HG03520 (cell line): ENCODE results near the gene LTBP1.

ENCODE experiments used
- ATAC-seq: cut with Tn5 transposase; IDR thresholded peaks from one replicate; pipeline ENCODE4 v1.9.1; 2021; ENCODE audit warnings: mild to moderate bottlenecking, moderate library complexity; ENCODE audit not compliant: unreplicated experiment

Gene LTBP1

DNA sequence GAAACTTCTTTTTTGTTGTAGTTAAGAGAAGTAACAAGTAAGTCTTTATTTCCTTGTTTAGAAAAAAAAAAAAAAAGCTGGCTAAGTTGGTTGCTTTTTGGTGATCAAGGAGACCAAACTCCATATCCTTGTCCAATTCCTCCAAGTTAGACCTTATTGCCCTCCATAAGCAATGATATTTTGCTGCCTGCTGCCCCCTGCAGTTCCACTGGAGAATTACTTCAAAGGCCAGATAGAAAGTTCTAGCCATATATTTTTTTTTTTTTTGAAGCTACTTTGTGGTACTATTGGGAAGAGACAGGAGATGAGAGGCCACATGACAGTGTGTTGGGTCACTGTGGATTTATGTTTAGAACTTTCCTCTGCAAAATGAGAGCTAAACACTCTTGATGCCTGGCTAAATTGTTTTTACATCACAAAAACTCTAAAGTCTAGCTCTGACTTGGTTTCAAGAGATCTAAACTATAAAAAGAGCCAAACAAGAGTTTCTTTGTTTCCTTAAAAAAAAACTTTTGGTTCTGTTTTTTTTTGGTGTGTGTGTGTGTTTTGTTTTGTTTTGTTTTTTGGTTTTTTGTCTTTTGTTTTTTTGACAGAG lies 449.0 kb downstream of the LTBP1 start:
- no peak for ATAC-seq

DNA sequence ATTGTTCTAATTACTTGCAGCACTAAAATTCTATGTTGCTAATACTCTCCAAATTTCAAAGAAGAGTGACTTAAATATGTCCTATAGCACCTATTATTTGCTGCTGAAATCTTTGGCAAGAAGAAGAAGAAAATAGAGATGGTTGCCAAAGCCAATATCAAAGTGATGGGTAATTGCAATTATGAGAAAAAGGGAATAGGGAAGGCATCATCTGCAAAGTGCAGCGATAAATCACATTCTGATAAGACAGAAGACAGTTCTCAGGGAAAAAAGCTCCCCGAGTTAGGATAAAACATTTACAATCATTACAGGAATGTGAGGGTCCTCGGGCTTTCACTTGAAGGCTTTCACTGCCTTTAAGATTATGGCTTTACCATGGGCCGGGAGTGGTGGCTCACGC lies 457.6 kb downstream of the LTBP1 start:
- ATAC-seq: no peak

DNA sequence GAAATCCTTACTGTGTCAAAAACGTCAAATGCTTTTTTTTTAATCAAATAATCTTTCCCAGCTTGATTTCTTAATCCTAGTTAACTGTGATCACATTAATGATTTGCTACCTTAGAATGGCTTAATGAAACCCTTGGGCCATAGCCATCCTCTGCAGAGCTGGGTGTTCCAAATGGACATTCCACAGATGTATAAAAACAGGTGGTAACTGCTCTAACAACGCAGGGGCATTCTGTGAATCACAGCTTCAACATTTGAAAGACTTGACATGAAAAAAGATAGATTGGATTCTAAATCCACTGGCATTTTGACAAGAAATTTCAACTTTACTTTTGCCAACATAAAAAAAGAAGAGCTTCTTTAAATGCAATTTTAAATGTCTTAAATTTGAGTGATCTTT lies 459.9 kb downstream of the LTBP1 start:
- ATAC-seq: no peak

DNA sequence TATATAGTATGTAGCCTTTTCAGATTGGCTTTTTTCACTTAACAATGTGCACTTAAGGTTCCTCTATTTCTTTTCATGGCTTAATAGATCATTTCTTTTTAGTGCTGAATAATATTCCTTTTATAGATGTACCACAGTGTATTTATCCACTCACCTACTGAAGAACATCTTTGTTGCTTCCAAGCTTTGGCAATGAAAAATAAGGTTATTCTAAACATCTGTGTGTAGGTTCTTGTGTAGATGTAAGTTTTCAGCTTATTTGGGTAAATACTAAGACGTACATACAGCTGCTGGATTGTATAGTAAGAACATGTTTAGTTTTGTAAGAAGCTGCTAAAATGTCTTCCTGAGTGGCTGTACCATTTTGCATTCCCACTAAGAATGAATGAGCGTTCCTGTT lies 461.4 kb downstream of the LTBP1 start:
- no peak for ATAC-seq

DNA sequence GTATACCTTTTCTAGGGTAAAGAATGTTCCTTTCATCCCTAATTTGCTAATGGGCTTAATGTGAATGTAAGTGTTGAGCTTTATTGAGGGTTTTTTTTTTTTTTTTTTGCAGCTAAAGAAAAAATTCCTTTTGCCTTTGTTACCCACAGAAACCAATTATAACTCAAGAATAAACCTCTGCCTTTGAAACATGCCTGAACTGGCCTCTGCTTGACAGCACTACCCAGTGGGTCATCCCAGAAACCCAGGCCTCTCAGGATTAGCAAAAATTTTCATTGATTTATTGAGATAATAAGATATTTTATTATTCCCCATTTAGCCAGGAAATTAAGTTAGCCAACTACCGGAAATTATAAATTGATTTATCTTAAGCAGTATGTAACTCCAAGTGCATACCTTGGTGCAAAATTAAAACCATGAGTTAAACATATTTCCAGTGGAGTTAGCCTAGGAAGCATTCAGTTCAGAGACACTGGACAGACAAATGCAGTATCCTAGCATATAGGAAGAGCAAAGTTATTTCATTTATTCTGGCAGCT lies 462.7 kb downstream of the LTBP1 start:
- no peak for ATAC-seq

DNA sequence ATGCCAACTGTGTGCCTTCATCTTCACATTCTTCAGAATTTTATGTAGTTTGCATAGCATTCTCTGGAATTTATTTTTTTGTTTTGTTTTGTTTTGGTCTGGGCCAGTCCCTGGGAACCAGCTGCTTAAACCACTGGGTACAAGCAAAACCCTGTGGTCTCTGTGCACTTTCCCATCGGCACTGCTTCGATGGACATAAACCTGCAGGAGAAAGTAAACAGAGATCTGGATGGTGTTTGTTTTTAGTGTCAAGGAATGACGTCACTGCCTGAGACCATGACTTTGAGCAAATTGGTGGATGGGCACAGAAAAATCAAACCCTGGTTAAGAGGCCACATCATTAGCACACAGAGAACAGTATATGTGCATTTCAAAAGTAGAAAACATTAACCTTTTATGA lies 465.0 kb downstream of the LTBP1 start:
- ATAC-seq: no peak

DNA sequence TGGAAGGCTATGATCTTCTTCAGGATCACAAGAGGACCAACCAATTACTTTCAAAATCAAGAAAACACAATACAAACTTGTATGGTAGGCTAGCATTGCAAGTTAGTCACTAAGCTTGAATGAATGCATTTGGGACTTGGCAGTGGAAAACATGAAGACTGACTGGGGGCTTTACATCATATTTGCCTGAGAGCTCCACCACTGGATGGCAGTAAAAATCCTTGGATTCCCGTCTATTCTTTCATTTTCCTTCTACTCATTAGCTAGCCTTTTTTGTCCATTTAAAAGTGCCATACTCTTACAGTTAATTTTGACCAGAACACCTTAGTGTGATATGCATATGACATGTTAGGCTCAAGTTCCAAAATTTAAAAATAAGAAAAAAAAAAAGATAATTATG lies 466.2 kb downstream of the LTBP1 start:
- ATAC-seq: no peak

DNA sequence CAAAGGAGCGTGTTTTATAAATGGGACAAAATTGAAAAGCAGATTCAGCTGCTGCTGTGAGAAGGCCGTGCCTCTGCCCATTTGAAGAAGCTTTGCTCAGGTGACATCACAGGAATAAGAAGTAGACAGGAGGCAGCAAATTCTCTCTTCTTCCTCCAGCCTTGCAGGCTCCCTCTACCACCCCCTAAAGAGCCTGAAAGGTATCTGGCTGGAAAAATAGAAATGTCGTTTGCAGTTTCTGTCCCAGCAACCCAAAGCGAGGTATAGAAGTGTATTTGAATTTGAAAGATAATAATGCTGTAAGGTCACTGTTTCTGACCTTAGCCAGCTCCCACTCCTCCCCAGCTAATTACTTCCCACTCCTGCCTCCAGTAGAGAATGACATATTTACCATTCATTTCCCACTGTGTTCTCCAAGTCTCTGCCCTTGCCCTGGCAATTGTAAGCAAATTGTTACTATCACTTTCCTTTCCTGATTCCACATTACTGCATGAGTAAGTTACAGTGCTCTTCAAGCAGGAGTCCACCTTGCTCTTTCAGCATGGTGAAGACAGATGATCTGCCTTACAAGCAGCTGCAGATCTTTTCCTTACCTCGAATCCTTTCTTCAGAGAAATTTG lies 472.9 kb downstream of the LTBP1 start:
- ATAC-seq: no peak

DNA sequence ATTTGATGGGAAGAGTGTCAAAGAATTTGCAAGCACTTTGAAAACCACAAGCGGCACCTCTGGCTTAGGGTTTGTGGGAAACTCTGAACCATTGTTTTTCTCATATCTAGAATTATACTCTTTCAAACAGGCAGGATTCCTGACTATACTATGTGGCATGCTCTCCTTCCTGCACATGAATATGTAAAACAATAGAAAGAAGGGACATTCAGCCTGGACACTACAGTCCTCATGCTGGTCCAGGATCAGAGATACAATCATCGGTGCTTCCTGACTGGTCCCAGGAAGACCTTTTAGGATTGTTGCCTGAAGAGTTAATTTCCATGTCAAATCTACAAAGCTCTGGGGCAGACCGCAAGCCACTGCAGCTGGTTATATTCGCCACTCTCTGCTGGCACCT lies 474.0 kb downstream of the LTBP1 start:
- no peak for ATAC-seq

DNA sequence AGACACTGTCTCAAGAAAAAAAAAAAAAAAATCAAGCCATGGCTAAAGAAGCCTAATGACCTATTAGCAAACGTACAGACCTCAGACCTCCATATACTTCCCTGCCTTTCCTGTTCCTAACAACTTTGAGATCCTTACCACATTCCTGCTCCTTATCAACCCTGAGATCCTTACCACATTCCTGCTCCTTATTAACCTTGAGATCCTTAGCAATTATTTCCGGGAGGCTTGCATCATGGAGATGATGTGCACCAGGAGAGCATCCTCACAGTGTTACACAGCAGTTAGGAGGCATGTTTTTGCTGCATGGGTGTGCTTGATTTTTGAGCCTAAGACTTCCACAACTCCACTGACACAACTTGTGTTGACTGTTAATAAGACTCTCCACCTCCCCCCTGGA lies 475.1 kb downstream of the LTBP1 start:
- ATAC-seq: no peak

DNA sequence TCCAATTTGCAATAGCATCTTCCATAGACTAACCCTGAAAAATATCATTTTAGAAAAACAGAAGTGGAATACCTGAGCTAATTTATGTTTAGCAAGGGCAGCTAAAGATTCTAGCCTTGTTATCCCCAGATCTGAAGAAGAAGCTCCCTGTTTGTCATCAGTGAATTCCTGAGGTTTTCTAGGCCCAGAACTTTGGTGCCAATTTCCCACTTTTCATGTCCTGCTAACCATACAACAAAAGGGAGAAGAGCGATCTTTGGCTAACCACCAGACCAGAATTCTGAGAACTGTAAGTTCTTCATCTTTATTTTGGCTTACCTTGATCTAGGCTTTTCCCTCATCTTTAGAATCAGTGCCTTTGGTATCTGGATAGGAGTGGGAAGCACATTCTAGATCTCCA lies 478.4 kb downstream of the LTBP1 start:
- no peak for ATAC-seq

DNA sequence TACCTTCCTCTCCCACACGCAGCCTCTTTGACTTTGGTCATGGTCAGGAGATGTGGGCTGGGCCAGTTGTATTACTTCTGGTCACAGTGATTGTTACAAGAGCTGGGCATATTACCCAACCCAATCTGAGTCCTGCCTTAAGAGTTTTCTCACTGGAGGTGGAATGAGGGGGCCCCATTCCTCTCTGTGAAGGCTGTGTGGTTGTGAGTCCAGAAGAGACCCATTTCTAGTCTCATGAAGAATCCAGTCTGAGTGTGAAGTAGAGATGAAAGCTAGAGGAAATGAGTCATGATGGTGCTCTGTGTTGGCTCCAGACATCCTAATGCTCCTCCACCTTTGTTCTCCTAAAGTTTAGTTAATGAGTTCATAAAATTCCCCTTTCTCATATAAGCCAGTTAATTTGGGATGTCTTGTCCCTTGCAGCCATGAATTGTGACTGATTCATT lies 478.9 kb downstream of the LTBP1 start:
- ATAC-seq: no peak

DNA sequence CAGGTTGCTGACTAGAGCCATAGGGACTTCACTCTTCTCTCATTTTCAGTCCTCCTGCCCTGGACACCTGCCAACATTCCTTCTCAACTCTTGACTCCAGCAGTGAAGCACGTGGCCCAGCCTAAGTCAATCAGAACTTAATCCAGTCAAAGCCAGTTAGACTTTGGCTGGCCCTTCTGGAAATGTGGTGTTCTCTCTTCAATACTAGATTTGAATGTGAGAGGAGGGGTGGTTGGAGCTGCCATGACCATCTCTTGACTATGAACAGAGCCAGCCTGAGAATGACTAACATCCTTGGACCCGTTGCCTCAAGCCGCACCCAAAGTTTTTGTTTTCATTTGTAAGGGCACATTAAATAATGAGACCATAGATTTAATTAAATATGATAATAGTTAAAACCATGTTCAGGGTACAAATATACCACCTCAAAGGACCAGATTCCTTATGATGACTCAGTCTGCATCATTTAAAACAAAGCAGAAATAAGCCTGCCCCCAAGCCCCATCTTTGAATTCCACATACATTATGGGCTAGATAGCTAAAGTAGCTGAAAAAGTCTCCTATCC lies 480.0 kb downstream of the LTBP1 start:
- no peak for ATAC-seq

DNA sequence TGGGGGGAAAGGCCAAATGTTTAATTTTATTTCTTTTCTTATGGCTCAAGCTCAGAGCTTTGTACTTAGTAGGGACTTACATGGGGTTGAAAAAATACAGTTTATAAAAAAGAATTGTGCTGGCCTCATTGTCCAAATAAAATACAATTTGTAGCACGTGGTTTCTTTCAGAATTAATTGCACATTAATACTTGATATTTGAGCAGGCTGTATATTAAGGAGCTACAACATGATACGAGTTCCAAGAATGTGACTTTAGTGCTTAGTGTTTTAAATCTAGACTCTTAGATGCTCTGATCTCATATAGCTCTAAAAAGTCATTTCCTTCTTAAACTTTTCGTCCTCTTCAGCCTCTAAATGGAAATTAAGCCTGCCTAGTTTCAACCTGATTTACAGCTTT lies 483.3 kb downstream of the LTBP1 start:
- no peak for ATAC-seq

DNA sequence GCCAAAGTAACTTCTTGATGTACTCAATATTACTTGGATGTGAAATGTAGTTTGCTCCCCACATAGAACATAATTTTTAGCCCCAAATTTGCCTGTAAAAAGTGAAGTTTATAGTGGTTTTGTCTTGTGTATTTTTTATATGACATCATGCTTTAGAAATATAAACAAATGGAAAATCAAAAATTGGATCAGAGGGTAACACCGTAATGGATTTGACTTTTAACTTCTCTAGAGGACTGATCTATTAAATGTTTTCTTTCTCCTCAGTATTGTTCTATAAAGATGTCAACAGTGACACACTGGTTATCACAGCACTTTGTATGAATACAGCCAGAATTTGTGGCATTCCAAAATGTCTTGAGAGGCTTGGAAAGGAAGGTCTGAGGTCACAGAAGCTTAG lies 484.1 kb downstream of the LTBP1 start:
- ATAC-seq: no peak

DNA sequence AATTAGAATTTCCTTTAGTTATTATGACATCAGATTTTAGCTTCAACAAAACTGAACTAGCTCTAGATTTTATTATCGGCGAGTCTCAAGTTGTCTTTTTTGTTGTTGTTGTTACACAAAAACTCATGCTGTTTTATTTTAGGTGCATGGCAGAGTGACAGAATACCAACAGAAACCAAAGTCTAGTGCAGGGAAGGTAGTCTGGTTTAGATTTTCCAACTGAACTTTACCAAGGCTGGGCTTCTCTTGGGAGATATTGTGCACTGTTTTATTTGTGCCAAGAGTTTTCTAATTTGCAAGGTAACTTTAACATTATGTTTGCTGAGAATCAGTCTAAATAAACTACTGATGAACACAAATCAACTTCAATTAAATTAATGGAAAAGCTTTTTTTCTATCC lies 486.1 kb downstream of the LTBP1 start:
- no peak for ATAC-seq

DNA sequence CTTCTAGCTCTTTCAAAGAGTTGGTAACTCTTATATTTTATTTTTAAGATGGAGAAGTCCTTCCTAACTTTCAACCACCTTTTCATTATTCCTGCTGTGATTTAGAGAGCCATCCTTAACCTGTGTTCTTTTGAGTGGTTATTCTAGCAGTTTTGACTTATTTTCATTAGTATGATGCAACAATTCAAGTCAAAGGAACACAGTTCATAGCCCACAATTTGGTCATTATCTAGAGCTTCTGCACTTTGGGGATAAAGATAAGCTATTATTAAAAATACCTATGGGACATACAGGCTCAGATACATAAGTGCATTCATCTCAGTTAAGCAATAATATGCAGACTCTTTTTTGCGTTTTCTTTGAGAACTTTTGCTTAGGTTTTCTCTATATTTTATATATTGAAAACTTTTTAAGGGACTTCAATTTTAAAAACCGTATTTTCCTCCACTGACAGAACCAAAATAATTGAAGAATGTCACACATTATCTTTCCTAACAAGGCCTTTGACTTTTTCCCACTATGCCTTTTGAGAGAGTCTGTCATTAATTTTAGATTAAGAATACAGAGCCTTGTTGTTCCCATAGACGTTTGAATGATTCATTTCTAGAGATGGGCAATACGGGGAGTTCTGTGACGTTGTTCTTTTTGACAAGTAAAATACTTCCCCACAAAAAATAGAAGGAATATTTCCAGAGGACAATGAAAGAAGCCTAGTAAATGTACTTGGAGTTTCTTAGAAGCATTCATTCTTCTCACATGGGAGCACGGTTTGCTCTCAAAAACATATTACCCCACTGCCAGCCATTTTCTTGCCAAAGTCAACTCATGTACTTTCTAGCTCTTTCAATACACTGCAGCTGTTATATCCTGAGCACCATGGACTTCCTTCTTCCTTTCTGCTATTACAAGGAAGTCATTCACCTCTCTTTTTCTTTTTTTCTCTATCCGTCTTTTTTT lies 486.8 kb downstream of the LTBP1 start:
- no peak for ATAC-seq

DNA sequence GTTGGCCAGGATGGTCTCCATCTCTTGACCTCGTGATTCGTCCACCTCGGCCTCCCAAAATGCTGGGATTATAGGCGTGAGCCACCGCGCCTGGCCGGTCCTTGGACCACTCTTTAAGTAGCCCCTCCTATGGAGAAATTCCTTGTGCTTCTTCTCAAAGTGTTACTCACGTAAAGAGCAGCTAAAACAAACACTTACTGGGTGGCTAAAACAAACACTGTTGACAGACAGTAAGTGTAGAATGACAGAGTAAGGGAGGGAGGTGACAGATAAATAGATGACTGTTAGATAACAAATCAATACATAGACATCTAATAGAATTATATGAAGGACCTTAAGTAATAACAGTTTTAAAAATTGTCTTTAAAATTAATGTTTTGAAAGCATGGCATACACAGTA lies 488.8 kb downstream of the LTBP1 start:
- ATAC-seq: no peak

DNA sequence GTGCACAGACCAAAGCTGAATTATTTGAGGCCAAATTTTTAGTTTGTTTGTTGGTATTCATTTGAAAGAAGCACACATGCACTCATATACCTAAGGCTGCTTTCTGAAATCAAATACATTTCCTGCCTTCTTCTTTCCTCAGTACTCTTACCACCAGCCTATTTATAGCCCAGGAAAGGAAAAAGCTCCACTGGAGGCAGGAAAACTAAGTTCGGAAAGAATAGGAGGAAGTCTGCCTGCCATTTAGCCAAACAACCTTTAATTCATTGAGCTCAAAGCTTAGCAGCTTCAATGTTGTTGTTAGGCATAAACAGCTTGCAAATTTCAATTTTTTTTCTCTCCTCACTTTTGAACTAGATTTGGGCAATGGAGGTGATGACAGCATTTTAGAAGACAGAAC lies 489.3 kb downstream of the LTBP1 start:
- ATAC-seq: no peak

DNA sequence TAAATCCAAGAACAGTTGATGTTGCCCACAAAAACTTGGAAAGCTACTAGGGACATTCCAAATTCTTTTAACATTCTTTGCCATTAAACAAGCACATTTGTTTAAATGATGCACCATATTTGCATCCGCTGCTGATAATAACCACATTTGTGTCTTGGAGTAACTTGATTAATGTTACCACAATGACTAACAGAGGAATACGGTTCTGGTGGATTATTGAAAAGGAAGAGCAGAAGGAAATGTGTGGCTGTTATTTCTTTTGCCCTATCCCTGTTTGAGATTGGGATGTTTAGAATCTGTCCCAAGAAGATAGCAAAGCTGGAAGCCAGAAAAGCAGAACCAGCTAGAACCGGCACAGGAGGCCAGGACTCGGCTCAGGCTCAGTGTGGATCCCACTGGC lies 490.5 kb downstream of the LTBP1 start:
- no peak for ATAC-seq

DNA sequence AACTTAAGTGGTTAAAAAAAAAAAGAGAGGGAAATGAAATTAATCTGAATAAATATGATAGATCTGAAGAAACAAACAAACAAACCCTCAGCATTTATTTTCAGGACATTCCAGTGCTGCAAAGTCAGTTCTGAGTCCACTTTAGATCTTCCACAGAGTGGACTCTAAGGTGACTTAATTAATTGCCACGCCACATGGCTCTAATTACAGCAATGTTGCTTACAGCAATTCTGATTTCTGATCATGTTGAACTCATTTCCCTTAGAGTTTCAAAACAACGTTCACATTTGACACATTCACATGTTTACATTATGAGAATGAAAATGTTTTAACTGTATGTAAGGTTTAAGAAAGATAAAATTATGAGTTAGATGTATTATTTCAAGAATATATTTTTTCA lies 491.1 kb downstream of the LTBP1 start:
- ATAC-seq: no peak
